Activated CD8-positive, alpha-beta memory T cell treated with anti-CD3 and anti-CD28 coated beads, Interleukin-2, amount 10 ng/mL, durations not matched to agents 7 days and 5 days (primary cell): Measurements from ENCODE around the gene PYDC1. TPM values are rescaled to one million over a fixed set of nuclear protein-coding genes. Genes with fewer than 3 reads are reported as not detected.

Source experiments
- ATAC-seq: fragments of 150-1000 bp; cut with Tn5 transposase; one replicate; pipeline ENCODE4 v1.10.0; 2021; ENCODE audit warnings: moderate library complexity
- CTCF ChIA-PET: fragments of 350-600 bp; sonication (Branson Sonifier 250); formaldehyde crosslinking; loops from one replicate; lab custom pipeline; 2021; ENCODE audit warnings: antibody characterized with exemption; lab: Charles Lee
- DNase-seq: peaks from one replicate; pipeline ENCODE4 v3.0.0-alpha.2; 2020
- H3K27ac Mint-ChIP-seq: one replicate; pipeline ENCODE4 v1.8.0; 2021; ENCODE audit warnings: mild to moderate bottlenecking, mixed read lengths
- H3K27me3 Mint-ChIP-seq: one replicate; pipeline ENCODE4 v1.8.0; 2021; ENCODE audit warnings: mixed read lengths
- H3K36me3 Mint-ChIP-seq: one replicate; pipeline ENCODE4 v1.8.0; 2021; ENCODE audit warnings: mild to moderate bottlenecking, mixed read lengths
- H3K4me1 Mint-ChIP-seq: one replicate; pipeline ENCODE4 v1.8.0; 2021; ENCODE audit warnings: mixed read lengths
- H3K4me3 Mint-ChIP-seq: one replicate; pipeline ENCODE4 v1.8.0; 2021; ENCODE audit warnings: mild to moderate bottlenecking, moderate library complexity, mixed read lengths
- H3K9me3 Mint-ChIP-seq: one replicate; pipeline ENCODE4 v1.8.0; 2022; ENCODE audit warnings: low read depth, mixed read lengths
- total RNA-seq, 2 experiments: library from RNA; stranded (reverse); gene quantifications; one replicate each; pipeline ENCODE4 v1.2.3, GENCODE V29; 2021

PYDC1 gene
- total RNA-seq, 2 experiments from 2014 or later: not detected

DNA sequence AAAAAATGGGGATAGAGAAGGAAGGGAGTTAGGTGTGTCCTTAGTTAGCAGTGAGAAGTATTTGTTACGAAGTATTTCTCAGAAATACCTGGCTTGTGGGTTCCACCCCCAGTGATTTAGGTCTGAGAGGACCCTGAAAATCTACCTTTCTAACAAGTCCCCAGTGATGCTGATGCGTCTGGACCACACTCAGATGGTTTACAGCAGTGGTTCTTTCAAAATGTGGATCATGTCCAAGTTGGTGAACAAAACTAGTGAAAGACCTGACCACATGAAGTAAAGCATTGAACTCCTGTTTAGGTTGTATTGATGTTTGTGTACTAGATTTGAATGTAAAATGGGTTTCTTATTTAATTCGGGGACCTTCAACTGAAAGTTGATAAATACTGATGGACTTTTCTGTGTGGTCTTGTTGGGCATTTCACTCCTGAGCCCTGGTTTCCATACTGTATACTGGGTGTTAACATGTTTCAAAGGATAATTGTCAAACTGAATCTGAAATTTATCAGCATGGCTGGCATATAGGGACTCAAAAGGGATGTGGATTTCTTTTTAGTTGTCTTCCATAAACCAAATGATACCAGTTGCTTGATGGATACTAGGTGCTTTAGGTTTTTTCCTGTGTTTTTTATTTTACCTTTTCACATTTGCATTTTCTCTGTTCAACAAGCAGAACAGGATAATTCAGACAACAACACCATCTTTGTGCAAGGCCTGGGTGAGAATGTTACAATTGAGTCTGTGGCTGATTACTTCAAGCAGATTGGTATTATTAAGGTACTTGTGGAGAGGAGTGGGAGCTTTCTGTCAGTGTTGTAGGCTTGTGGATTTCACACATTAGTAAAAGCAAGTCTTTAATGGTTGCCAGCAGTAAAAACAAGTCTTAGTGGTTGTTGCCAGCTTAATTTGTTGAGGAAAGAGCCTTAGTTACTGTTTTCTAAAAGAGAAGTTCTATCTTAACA lies 28.2 kb downstream of the PYDC1 start:
- CTCF ChIA-PET: interaction anchor here (1.5 kb wide), 1 partner anchor 12 kb away, joined by 6 read pairs; no protein-coding TSS in a partner anchor
- no peak for DNase-seq
- peak overlapping the region; percentile 30 for H3K27ac Mint-ChIP-seq
- peaks cover 91% of the 10 kb centered on the region for H3K36me3 Mint-ChIP-seq
- no peak for ATAC-seq
- H3K4me3 Mint-ChIP-seq: no peak overlapping the region
- H3K9me3 Mint-ChIP-seq: no peaks in the 10 kb centered on the region
- peaks cover 81% of the 10 kb centered on the region for H3K4me1 Mint-ChIP-seq
- no peaks in the 10 kb centered on the region for H3K27me3 Mint-ChIP-seq

- H3K9me3 Mint-ChIP-seq: no peaks in the 10 kb centered on the region
- H3K27ac Mint-ChIP-seq: peak overlapping the region; percentile 31
- peaks cover 85% of the 10 kb centered on the region for H3K4me1 Mint-ChIP-seq
- DNase-seq (no peak), ATAC-seq (no peak)
- no peak overlapping the region for H3K4me3 Mint-ChIP-seq
- H3K27me3 Mint-ChIP-seq: no peaks in the 10 kb centered on the region
- peaks cover 94% of the 10 kb centered on the region for H3K36me3 Mint-ChIP-seq
- CTCF ChIA-PET: interaction anchor here (1.5 kb wide), 1 partner anchor 13 kb away, joined by 6 read pairs; no protein-coding TSS in a partner anchor
Observed at GRCh38 chr16:31187808-31188189, 29.1 kb downstream of the PYDC1 start.

DNA sequence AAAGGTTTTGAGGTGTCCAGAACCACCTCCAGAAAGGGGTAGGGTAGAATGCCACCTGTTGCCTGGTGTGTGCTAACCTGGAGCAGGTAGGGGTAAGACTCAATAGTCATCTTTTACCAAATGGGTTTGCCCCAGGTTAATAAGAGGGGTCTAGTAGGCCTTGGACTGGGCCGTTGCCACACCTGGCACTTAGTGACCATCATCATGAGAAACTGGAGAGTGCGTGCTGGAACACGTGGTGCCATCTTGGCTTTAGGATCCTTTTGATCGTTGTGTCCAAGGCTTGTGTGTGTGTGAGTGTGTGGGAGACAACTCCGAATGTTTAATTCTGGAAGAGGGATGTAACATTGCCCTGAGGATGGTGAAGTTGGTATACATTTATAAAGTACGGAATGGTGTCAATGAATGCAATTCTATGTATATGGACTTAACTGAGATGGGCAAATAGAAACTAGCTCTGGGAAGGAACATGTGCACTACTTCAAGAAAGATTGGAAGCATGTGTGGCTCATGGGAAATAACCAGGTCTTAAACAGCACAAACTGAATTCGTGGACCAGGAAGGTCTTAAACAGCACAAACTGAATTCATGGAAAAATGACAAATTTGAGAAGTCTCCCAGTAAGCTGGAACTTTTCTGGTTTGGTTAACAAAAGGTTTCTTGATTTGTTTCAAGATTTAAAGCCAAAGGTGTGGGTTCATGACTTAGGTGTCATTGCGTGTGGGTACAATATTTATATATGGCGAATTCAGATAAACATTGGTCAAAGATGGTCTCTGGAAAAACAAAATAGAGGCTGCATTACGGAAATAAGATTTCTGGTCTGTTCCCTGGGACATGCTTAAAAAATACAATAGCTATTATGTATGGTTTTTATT lies 29.8 kb downstream of the PYDC1 start:
- DNase-seq: no peak
- H3K4me3 Mint-ChIP-seq: no peak overlapping the region
- no peak for ATAC-seq

DNA sequence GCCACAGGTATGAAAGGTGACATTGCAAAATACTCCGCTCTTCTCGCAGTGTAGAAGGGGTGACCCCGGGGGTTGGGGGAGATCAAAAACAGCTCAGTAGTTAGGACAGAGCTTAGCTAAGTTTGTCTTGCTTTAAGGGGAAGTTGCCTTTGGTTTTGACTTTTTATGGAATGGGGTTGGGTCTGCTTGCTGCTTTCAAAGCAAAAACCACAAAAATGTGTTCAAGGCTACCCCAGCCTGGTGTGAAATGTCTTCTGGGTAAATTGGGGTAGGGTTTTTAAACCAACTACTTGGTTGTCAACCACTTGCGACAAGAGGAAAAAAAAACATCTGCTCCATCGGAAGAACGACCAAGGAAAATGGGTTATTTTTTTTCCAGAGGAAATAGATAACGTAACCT lies 30.8 kb downstream of the PYDC1 start:
- CTCF ChIA-PET: no interaction called here
- no peaks in the 10 kb centered on the region for H3K27me3 Mint-ChIP-seq
- peak overlapping the region; percentile 42 for H3K27ac Mint-ChIP-seq
- no peak for ATAC-seq
- peak overlapping the region; percentile 5 for H3K4me3 Mint-ChIP-seq
- H3K9me3 Mint-ChIP-seq: no peaks in the 10 kb centered on the region
- peaks cover 96% of the 10 kb centered on the region for H3K36me3 Mint-ChIP-seq
- H3K4me1 Mint-ChIP-seq: peaks cover 87% of the 10 kb centered on the region
- DNase-seq: no peak

More for the DNA sequence above, 29.8 kb downstream of the PYDC1 start:
- peak overlapping the region; percentile 31 for H3K27ac Mint-ChIP-seq
- CTCF ChIA-PET: interaction anchor here (1.5 kb wide), 1 partner anchor 14 kb away, joined by 6 read pairs; no protein-coding TSS in a partner anchor
- H3K36me3 Mint-ChIP-seq: peaks cover 97% of the 10 kb centered on the region
- no peaks in the 10 kb centered on the region for H3K9me3 Mint-ChIP-seq
- H3K4me1 Mint-ChIP-seq: peaks cover 90% of the 10 kb centered on the region
- no peaks in the 10 kb centered on the region for H3K27me3 Mint-ChIP-seq

- H3K9me3 Mint-ChIP-seq: no peaks in the 10 kb centered on the region
- no peak for DNase-seq
- peak overlapping the region; percentile 42 for H3K27ac Mint-ChIP-seq
- peak overlapping the region; percentile 6 for H3K4me3 Mint-ChIP-seq
- H3K27me3 Mint-ChIP-seq: no peaks in the 10 kb centered on the region
- no peak for ATAC-seq
- peaks cover 81% of the 10 kb centered on the region for H3K4me1 Mint-ChIP-seq
- H3K36me3 Mint-ChIP-seq: peaks cover 92% of the 10 kb centered on the region
- CTCF ChIA-PET: interaction anchor here (0.6 kb wide), 1 partner anchor 252 kb away, joined by 3 read pairs; no protein-coding TSS in a partner anchor
Observed at GRCh38 chr16:31185339-31185738, 31.6 kb downstream of the PYDC1 start.

- H3K27ac Mint-ChIP-seq: peak overlapping the region; percentile 64
- H3K9me3 Mint-ChIP-seq: no peaks in the 10 kb centered on the region
- H3K4me3 Mint-ChIP-seq: peak overlapping the region; percentile 6
- CTCF ChIA-PET: interaction anchor here (0.6 to 1.4 kb wide), 2 partner anchors 252 to 259 kb away, joined by 3 read pairs; no protein-coding TSS in a partner anchor
- peaks cover 76% of the 10 kb centered on the region for H3K4me1 Mint-ChIP-seq
- ATAC-seq (no peak), DNase-seq (no peak)
- H3K36me3 Mint-ChIP-seq: peaks cover 90% of the 10 kb centered on the region
- peaks cover 1% of the 10 kb centered on the region for H3K27me3 Mint-ChIP-seq
Observed at GRCh38 chr16:31184888-31185287, 32.0 kb downstream of the PYDC1 start.

GRCh38 chr16:31183432-31184428 lies 33.2 kb downstream of the PYDC1 start:
- Mint-ChIP-seq H3K27ac (peak overlapping the region; percentile 50), H3K4me3 (peak overlapping the region; percentile 91), H3K4me1 (peaks cover 70% of the 10 kb centered on the region), H3K36me3 (peaks cover 79% of the 10 kb centered on the region), H3K9me3 (no peaks in the 10 kb centered on the region), H3K27me3 (peaks cover 2% of the 10 kb centered on the region)
- CTCF ChIA-PET: interaction anchor here (1.3 to 2.6 kb wide), 3 partner anchors 41 to 260 kb away, joined by 3 to 14 read pairs (median 4); no protein-coding TSS in a partner anchor
- DNase-seq (no peak), ATAC-seq (no peak)

GRCh38 chr16:31182391-31182790 lies 34.5 kb downstream of the PYDC1 start:
- peak overlapping the region; percentile 91 for H3K4me3 Mint-ChIP-seq
- CTCF ChIA-PET: interaction anchor here (0.7 to 2.6 kb wide), 3 partner anchors 27 to 260 kb away, joined by 3 to 14 read pairs (median 3); partner anchors contain the start of gene ZNF843
- peak overlapping the region; percentile 96 for H3K27ac Mint-ChIP-seq
- peaks cover 65% of the 10 kb centered on the region for H3K36me3 Mint-ChIP-seq
- H3K4me1 Mint-ChIP-seq: peaks cover 69% of the 10 kb centered on the region
- DNase-seq (no peak), ATAC-seq (no peak)
- H3K27me3 Mint-ChIP-seq: peaks cover 2% of the 10 kb centered on the region
- H3K9me3 Mint-ChIP-seq: no peaks in the 10 kb centered on the region

GRCh38 chr16:31181102-31181830 lies 35.7 kb downstream of the PYDC1 start:
- peaks cover 2% of the 10 kb centered on the region for H3K27me3 Mint-ChIP-seq
- H3K9me3 Mint-ChIP-seq: no peaks in the 10 kb centered on the region
- H3K27ac Mint-ChIP-seq: peak overlapping the region; percentile 96
- ATAC-seq (peak; percentile 1), DNase-seq (peak; percentile 63)
- peak overlapping the region; percentile 91 for H3K4me3 Mint-ChIP-seq
- peaks cover 68% of the 10 kb centered on the region for H3K4me1 Mint-ChIP-seq
- peaks cover 54% of the 10 kb centered on the region for H3K36me3 Mint-ChIP-seq
- CTCF ChIA-PET: interaction anchor here (0.6 to 2.1 kb wide), 4 partner anchors 39 to 692 kb away, joined by 3 to 7 read pairs (median 3); partner anchors contain the start of gene ZNF267

DNA sequence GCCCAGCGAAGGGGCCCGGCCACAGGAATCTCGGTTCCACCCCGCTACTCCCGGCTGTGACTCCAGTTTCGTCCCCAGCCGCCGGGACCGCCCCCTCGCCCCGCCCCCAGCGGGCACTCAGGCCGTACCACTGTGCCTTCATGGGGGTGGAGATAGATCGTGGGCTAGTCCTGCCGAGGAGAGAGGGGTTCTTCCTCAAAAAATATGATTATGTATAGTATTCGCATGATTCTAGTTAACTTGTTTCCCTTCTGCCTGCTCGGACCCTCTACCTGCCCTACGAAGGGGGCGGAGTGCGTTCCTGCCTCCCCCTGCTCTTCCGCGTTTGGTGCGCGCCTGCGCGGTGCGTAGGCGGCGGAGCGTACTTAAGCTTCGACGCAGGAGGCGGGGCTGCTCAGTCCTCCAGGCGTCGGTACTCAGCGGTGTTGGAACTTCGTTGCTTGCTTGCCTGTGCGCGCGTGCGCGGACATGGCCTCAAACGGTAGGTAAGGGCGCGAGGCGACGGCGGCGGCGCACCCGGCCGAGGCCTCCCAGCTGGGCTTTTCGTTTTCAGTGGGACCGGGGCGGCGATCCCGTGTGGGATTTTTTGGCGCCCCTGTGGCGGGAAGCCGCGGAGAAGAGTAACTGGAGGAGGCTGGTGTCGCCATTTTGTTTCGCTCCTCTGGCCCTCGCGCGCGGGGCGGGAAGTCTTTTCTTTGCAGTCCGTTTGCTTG lies 37.0 kb downstream of the PYDC1 start, which contains the start of gene FUS:
TSS of gene FUS (plus strand) at position 393 of the 713 bp plus-strand sequence. CDS start at position 469, 76 bp downstream.
- peaks cover 55% of the 10 kb centered on the region for H3K4me1 Mint-ChIP-seq
- peak; percentile 60 for ATAC-seq
- H3K36me3 Mint-ChIP-seq: peaks cover 40% of the 10 kb centered on the region
- no peaks in the 10 kb centered on the region for H3K9me3 Mint-ChIP-seq
- peak; percentile 91 for DNase-seq
- H3K4me3 Mint-ChIP-seq: peak within 1 kb of the TSS; percentile 91
- H3K27ac Mint-ChIP-seq: peak within 1 kb of the TSS; percentile 96
- CTCF ChIA-PET: interaction anchor here (0.8 to 2.1 kb wide), 7 partner anchors 18 to 694 kb away, joined by 3 to 8 read pairs (median 4); partner anchors contain the start of gene ZNF267
- peaks cover 2% of the 10 kb centered on the region for H3K27me3 Mint-ChIP-seq
